Measurements from ENCODE around the gene ATAD3A.

DNA sequence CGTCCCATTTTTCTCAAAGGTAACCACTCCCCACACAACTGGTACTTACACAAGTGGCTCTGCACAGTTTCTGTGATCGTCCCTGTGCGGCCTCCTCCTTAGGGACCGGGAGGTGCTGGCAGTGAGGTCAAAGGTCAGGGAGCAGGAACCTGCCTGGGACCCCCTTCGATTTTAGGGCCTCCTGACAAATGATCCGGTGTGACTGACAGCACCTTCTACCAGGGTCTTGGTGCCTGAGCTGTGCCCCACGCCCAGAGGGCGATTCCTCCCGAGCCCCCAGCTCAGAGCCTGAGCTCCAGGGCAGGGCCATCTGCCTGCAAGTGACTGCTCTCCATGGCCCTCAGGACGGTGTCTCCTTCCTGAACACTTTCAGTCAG, 40.3 kb downstream of the ATAD3A start:
- TF ChIP-seq CTCF (IDR thresholded peaks at IDR 0.05) = no peak
- no peak for TF ChIP-seq POLR2A (IDR thresholded peaks at IDR 0.05)
- TF ChIP-seq POLR2AphosphoS5 (IDR thresholded peaks at IDR 0.05) = no peak
- no peak for TF ChIP-seq EP300 (IDR thresholded peaks at IDR 0.05; ENCODE audit: low read depth)
